ENCODE measurements around the gene KCNQ1OT1.

DNA sequence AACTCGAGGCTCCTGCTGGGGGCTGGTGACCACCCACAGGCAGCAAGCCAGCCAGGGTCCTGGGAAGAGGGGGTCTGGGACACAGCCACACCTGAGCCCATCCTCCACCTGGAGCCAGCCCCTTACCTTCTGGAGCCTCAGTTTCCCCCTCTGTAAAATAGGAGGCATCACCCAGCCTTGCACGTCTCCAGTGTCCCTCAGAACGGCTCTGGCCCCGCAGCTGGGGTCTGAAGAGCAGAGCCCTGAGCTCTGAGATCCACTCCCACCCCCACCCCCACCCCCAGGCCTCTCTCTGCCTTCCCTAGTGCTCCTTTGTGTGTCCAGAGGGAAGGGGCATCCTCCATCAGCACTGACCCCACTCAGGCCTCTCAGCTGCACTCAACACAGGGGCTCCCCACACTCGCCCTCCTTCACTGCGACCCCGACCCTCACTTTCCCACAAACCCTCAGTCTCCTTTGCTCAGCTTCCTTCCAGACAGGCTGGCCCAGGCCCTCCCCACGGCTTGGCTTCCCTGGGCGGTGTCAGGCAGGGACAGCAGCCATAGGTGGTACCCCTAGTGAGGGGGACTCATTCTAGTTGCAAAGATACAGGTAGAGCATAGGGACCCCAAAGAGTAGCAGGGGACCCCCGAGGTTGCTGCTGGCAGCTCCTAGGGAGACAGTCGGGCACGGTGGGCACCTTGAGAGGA lies 33.3 kb upstream of the KCNQ1OT1 start:
- TF ChIP-seq, protein P1, sequence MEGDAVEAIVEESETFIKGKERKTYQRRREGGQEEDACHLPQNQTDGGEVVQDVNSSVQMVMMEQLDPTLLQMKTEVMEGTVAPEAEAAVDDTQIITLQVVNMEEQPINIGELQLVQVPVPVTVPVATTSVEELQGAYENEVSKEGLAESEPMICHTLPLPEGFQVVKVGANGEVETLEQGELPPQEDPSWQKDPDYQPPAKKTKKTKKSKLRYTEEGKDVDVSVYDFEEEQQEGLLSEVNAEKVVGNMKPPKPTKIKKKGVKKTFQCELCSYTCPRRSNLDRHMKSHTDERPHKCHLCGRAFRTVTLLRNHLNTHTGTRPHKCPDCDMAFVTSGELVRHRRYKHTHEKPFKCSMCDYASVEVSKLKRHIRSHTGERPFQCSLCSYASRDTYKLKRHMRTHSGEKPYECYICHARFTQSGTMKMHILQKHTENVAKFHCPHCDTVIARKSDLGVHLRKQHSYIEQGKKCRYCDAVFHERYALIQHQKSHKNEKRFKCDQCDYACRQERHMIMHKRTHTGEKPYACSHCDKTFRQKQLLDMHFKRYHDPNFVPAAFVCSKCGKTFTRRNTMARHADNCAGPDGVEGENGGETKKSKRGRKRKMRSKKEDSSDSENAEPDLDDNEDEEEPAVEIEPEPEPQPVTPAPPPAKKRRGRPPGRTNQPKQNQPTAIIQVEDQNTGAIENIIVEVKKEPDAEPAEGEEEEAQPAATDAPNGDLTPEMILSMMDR (IDR thresholded peaks at IDR 0.05): no peak
- TF ChIP-seq POLR2AphosphoS5 (IDR thresholded peaks at IDR 0.05; ENCODE audit: low read depth, low read length) (no peak), YY1 (IDR thresholded peaks at IDR 0.05; ENCODE audit: low read depth) (no peak), FOXJ3 (CRISPR knock-in tag; IDR thresholded peaks at IDR 0.05) (no peak), NRF1 (IDR thresholded peaks at IDR 0.05; ENCODE audit: low read depth, low read length) (no peak)
- TF ChIP-seq, protein P2, sequence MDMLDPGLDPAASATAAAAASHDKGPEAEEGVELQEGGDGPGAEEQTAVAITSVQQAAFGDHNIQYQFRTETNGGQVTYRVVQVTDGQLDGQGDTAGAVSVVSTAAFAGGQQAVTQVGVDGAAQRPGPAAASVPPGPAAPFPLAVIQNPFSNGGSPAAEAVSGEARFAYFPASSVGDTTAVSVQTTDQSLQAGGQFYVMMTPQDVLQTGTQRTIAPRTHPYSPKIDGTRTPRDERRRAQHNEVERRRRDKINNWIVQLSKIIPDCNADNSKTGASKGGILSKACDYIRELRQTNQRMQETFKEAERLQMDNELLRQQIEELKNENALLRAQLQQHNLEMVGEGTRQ (IDR thresholded peaks at IDR 0.05; ENCODE audit: borderline replicate concordance, low read depth, low read length): no peak
- TF ChIP-seq, protein P3, sequence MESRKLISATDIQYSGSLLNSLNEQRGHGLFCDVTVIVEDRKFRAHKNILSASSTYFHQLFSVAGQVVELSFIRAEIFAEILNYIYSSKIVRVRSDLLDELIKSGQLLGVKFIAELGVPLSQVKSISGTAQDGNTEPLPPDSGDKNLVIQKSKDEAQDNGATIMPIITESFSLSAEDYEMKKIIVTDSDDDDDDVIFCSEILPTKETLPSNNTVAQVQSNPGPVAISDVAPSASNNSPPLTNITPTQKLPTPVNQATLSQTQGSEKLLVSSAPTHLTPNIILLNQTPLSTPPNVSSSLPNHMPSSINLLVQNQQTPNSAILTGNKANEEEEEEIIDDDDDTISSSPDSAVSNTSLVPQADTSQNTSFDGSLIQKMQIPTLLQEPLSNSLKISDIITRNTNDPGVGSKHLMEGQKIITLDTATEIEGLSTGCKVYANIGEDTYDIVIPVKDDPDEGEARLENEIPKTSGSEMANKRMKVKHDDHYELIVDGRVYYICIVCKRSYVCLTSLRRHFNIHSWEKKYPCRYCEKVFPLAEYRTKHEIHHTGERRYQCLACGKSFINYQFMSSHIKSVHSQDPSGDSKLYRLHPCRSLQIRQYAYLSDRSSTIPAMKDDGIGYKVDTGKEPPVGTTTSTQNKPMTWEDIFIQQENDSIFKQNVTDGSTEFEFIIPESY (IDR thresholded peaks at IDR 0.05; ENCODE audit: borderline replicate concordance, low read depth): no peak
- TF ChIP-seq, protein P4, sequence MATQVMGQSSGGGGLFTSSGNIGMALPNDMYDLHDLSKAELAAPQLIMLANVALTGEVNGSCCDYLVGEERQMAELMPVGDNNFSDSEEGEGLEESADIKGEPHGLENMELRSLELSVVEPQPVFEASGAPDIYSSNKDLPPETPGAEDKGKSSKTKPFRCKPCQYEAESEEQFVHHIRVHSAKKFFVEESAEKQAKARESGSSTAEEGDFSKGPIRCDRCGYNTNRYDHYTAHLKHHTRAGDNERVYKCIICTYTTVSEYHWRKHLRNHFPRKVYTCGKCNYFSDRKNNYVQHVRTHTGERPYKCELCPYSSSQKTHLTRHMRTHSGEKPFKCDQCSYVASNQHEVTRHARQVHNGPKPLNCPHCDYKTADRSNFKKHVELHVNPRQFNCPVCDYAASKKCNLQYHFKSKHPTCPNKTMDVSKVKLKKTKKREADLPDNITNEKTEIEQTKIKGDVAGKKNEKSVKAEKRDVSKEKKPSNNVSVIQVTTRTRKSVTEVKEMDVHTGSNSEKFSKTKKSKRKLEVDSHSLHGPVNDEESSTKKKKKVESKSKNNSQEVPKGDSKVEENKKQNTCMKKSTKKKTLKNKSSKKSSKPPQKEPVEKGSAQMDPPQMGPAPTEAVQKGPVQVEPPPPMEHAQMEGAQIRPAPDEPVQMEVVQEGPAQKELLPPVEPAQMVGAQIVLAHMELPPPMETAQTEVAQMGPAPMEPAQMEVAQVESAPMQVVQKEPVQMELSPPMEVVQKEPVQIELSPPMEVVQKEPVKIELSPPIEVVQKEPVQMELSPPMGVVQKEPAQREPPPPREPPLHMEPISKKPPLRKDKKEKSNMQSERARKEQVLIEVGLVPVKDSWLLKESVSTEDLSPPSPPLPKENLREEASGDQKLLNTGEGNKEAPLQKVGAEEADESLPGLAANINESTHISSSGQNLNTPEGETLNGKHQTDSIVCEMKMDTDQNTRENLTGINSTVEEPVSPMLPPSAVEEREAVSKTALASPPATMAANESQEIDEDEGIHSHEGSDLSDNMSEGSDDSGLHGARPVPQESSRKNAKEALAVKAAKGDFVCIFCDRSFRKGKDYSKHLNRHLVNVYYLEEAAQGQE (IDR thresholded peaks at IDR 0.05; ENCODE audit: low read depth, low read length): no peak

All from SK-N-SH (cell line).